ENCODE data around the gene GALNT6. TPM values are rescaled to one million over a fixed set of nuclear protein-coding genes. Genes with fewer than 3 reads are reported as not detected.
"Not testable (repeated sequence)": the region's sequence is repeated elsewhere in the genome, so short reads cannot be mapped to it uniquely, and the experiment has no call there.

Gene GALNT6
- total RNA-seq, 1 experiment from 2014 or later, result 0.10 TPM

DNA sequence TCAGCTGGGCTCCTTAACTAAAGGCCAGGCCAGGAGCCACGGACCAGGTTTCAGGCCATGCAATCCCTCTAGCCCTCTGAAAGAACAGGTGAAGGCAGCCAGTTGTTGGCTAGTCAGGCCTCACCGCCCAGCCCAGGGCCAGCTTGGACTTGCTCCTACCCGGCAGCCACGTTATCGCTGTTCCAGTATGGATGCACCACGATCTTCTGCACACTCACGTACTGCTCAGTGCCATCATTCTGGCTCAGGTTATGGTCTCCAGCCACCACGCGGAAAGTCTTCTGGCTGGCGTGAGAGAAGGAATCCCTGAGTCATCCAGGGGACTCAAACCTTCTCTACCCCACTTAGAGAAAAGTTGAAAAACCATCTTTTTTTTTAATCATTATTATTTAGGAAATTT is 48.8 kb downstream of the GALNT6 start:
- no peaks in the 10 kb centered on the region for H3K36me3 ChIP-seq
- no peak for DNase-seq
- no peaks in the 10 kb centered on the region; the same call in 1 of the 2 replicates for H3K4me1 ChIP-seq
- no peaks in the 10 kb centered on the region; the same call in 1 of the 2 replicates for H3K27me3 ChIP-seq
- no peaks in the 10 kb centered on the region for H3K9me3 ChIP-seq (replicated peaks)
- no peak overlapping the region for H3K4me3 ChIP-seq
- H3K27ac ChIP-seq, result no peak overlapping the region

DNA sequence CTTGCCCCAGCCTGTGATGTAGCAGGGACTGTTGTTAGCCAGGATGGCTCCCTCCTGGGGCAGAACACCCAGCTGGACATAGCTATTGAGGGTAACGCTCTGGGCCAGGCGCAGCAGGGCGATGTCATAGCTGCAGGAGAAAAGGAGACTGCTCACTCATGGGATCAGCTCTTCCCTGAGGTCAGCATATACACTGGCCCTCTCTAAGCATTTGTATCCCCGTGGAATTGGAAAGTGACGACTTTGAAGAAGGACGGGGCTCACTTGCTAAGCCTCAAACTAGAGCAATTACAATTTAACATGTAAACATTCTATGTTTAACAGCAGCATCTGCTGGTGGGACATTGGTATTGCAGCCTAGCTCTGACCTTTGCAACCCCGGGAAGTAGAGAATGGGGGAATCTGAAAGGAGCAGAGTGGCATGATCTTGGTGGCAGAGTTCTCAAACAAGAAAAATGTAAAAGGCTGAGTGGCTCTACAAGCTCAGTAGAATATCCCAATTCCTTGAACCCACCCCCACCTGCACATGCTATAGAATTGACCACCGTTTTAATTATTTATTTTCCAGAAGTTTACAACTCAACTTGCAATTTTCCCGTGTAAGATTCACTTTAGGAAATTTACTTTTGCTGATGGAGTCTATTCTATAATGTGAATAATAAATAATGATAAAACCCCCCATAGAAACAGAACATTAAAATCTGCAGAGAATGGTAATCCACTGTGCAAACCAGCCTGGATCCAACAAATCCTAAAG is 49.8 kb downstream of the GALNT6 start:
- Histone ChIP-seq H3K36me3 (no peaks in the 10 kb centered on the region), H3K27me3 (no peaks in the 10 kb centered on the region; the same call in 1 of the 2 replicates), H3K4me3 (no peak overlapping the region), H3K4me1 (no peaks in the 10 kb centered on the region; the same call in 1 of the 2 replicates), H3K27ac (no peak overlapping the region), H3K9me3 (replicated peaks) (no peaks in the 10 kb centered on the region)
- DNase-seq, result peak; percentile 68 to 86

DNA sequence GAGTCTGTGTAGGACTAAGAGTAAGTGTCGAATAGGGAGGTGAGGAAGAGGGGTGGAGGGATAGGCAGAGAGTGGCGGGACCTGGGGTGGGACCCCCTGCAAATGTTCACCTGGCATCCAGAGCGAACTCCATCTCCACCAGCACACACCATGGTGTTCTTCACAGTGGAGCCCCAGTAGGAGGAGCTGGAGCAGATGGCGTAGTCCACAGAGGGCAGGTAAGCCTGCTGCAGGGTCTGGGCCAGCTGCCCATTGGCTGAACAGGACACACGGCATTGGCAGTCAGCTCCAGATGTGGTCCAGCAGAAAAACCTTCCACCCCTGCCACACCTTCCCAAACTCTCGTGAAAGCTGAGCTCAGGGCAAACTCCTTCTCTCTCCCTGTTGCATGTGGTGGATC is 51.5 kb downstream of the GALNT6 start:
- peaks cover 2% of the 10 kb centered on the region; the same call in 1 of the 2 replicates for H3K27me3 ChIP-seq
- H3K4me3 ChIP-seq, result no peak overlapping the region
- H3K4me1 ChIP-seq, result no peaks in the 10 kb centered on the region; the same call in 1 of the 2 replicates
- H3K27ac ChIP-seq, result no peak overlapping the region
- no peaks in the 10 kb centered on the region for H3K9me3 ChIP-seq (replicated peaks)
- no peak for DNase-seq
- H3K36me3 ChIP-seq, result no peaks in the 10 kb centered on the region

DNA sequence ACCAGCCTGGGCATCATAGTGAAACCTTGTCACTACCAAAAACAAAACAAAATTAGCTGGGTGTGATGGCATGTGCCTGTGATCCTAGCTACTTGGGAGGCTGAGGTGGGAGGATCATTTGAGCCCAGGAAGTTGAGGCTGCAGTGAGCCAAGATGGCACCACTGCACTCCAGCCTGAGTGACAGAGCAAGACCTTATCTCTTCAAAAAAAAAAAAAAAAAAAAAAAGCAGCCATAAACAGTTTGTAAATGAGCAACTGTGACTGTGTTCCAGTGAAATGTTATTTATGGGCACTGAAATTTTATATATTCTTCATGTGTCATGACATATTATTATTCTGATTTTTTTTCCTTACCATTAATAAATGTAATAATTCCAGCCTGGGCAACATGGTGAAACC is 53.9 kb downstream of the GALNT6 start:
- not testable (repeated sequence) for H3K4me3 ChIP-seq; H3K27me3 ChIP-seq; H3K36me3 ChIP-seq; DNase-seq; H3K27ac ChIP-seq; H3K9me3 ChIP-seq (replicated peaks); H3K4me1 ChIP-seq

DNA sequence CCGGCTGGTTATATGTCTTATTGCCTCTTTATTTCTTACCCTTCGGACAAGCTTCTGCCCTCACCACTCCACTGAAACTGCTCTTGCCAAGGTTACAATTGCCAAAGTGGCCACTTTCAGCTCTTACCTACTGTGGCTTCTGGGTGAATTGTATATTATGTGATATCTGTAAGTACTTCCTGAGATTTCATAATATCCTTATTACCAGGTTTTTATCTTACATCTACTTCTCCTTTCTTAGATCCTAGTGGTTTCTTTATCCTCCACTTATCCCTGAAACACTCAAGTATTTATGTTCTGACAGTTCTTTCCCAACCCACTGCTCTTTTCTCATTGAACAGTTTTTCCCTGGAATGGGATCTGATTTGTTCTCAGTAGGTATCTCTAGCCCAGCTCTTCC is 55.3 kb downstream of the GALNT6 start:
- Histone ChIP-seq H3K4me1 (no peaks in the 10 kb centered on the region), H3K36me3 (no peaks in the 10 kb centered on the region), H3K27me3 (peaks cover 9% of the 10 kb centered on the region; the same call in 1 of the 2 replicates)

DNA sequence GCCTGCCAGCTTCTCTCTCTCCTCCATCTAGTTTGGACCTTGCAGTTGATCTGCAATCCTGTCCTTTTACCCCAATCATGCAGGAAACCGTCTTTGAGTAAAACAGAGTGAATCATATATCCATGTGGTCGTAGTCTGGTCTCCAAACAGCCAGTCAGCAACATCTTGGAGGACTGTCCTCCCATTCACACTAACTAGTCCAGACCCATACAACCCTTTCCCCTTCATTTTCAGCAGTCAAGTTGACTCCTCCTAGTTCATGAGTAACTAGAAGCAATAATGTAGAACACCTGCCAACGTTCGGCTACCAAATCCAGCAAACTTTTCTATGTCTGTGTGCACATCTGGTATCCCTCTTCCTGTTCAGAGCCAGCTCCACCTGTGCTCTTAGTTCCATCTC is 56.4 kb downstream of the GALNT6 start:
- Histone ChIP-seq H3K4me3 (no peak overlapping the region), H3K9me3 (replicated peaks) (no peaks in the 10 kb centered on the region), H3K36me3 (no peaks in the 10 kb centered on the region), H3K27me3 (peaks cover 9% of the 10 kb centered on the region; the same call in 1 of the 2 replicates), H3K4me1 (no peaks in the 10 kb centered on the region), H3K27ac (no peak overlapping the region)
- DNase-seq, result no peak

More for the DNA sequence above, 55.3 kb downstream of the GALNT6 start:
- Histone ChIP-seq H3K27ac (no peak overlapping the region), H3K4me3 (no peak overlapping the region), H3K9me3 (replicated peaks) (no peaks in the 10 kb centered on the region)
- DNase-seq, result no peak

DNA sequence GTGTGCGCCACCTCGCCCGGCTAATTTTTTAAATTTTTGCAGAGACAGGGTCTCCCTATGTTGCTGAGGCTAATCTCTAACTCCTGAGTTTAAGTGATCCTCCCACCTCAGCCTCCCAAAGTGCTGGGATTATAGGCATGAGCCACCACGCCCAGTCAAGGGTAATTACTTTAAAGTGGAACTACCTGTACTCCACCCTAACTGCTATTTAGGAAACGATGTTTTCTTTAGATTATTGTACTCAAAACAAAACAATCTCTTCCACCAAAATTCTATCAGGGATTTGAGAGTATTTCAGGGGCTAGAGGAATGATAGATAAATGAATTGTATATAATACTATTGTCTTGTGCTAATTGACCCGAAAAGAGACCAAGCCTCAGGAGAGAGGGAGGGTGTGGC is 57.7 kb downstream of the GALNT6 start:
- Histone ChIP-seq H3K9me3 (replicated peaks) (no peaks in the 10 kb centered on the region), H3K36me3 (no peaks in the 10 kb centered on the region), H3K27ac (no peak overlapping the region), H3K4me1 (no peaks in the 10 kb centered on the region), H3K4me3 (no peak overlapping the region), H3K27me3 (peaks cover 9% of the 10 kb centered on the region; the same call in 1 of the 2 replicates)
- DNase-seq, result no peak

DNA sequence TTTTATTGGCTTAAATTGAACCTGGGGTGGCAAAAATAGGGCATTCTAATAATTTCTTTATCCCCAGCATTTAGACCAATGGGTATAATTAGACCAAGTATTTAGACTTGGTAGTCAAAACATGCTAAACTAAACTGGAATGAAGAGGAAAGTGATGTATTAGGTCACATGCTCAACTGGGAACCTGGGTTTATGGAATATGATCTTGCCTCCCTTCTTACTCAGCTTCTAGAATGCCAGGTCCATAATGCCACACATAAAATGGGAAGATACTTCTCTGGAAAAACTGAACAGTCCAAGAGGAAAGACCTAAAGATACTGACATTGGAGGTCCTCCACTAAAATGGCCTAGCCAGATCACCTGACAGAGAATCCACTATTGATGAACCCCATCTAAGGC is 61.0 kb downstream of the GALNT6 start:
- peaks cover 9% of the 10 kb centered on the region; the same call in 1 of the 2 replicates for H3K27me3 ChIP-seq
- no peak overlapping the region for H3K4me3 ChIP-seq
- peaks cover 10% of the 10 kb centered on the region; the same call in 1 of the 2 replicates for H3K4me1 ChIP-seq
- DNase-seq, result no peak
- no peaks in the 10 kb centered on the region for H3K9me3 ChIP-seq (replicated peaks)
- no peak overlapping the region for H3K27ac ChIP-seq
- H3K36me3 ChIP-seq, result no peaks in the 10 kb centered on the region

DNA sequence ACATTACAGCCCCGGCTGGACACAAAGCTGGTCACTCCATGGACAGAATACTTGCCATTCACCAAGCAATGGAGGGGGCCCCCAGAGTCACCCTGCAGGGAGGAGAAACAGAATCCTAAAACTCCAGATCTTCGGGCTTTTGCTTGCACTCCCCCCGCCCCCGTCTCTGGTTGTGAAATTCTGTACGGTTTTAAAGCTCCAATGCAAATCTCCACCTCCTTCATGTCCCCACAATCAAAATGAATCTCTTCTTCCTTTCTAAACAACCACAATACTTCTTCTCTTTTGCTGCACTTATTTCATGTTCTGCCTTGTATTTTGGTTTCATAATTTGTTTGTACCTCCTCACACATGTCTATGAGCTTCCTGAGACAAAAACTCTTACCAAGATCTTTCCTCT is 61.5 kb downstream of the GALNT6 start:
- no peak for DNase-seq
- H3K27me3 ChIP-seq, result peaks cover 7% of the 10 kb centered on the region; the same call in 1 of the 2 replicates
- no peaks in the 10 kb centered on the region for H3K36me3 ChIP-seq

DNA sequence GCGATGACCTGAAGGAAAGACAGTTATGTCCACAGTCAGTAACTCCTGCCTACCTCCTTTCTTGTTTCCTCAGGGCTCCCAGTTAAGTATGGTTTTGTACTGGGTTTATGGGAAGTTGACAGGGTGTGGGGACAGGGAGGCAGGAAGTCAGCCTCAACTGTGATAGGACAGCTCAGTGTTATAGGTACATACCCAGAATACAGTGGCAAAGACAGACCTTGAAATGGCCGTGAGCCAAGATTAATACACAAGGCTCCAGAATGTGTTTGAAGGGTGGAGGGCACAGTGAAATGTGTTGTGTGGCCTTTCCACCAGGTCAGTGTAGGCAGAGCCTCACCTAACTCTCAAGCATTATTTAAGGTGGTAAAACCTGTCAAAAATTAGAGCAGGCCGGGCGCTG is 62.6 kb downstream of the GALNT6 start:
- H3K36me3 ChIP-seq, result no peaks in the 10 kb centered on the region
- H3K27me3 ChIP-seq, result no peaks in the 10 kb centered on the region
- peaks cover 10% of the 10 kb centered on the region; the same call in 1 of the 2 replicates for H3K4me1 ChIP-seq
- DNase-seq, result no peak
- no peak overlapping the region for H3K27ac ChIP-seq
- H3K9me3 ChIP-seq (replicated peaks), result no peaks in the 10 kb centered on the region
- H3K4me3 ChIP-seq, result no peak overlapping the region

More for the DNA sequence above, 61.5 kb downstream of the GALNT6 start:
- Histone ChIP-seq H3K27ac (no peak overlapping the region), H3K9me3 (replicated peaks) (no peaks in the 10 kb centered on the region), H3K4me1 (peaks cover 10% of the 10 kb centered on the region; the same call in 1 of the 2 replicates), H3K4me3 (no peak overlapping the region)

DNA sequence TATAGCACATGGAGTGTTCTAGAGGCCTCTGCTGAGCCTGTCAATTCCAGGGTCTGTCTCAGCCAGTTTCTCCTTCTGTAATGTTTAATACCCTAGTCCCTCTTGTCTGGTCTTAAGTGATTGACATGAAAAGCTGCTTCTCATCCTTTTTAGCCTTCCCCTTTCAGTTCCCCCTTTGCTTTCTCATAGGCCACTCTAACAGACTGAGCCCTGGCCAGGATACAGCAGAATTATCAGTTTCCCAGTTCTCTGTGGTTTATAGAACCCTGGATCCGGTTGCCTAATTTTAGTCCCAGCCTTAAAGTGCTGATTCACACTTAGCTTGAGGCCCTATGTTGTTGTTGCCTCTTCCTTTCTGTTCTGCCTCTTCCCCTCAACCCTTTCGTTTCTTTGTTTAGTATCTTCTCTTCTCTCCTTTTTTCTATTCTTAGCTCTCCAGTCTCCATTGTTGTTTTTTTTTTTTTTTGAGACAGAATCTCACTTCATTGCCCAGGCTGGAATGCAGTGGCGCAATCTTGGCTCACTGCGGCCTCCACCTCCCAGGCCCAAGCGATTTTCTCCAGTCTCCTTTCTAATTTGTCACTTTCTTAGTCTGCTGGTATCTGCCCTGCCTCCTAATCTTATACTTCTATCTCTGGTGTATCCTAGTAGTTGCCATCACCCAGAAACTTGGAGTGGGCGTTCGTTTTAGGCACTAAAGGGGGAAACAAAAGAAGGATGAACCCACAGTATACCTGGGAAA is 64.3 kb downstream of the GALNT6 start:
- DNase-seq, result peak; percentile 10 to 51
- Histone ChIP-seq H3K27ac (no peak overlapping the region), H3K4me1 (peaks cover 10% of the 10 kb centered on the region; the same call in 1 of the 2 replicates), H3K36me3 (no peaks in the 10 kb centered on the region), H3K4me3 (no peak overlapping the region), H3K27me3 (no peaks in the 10 kb centered on the region), H3K9me3 (replicated peaks) (no peaks in the 10 kb centered on the region)

DNA sequence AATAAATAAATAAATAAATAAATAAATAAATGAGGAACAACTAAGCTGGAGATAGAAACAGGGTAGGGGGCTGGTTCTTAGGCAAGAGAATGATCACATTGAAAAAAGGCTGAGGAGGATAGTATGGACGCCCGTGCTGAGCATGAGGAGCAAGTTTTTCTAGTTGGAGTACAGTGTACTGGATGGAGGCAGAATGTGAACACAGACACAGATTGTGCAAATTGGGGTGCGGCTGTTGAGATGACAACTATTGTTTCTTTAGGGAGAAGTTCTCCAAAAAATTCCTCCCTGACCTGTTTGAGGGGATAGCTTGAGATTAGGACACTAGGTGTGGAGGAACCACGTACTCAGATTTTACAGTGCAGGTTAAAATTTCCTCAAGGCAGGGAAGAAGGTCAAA is 66.3 kb downstream of the GALNT6 start:
- no peak for DNase-seq
- H3K27ac ChIP-seq, result no peak overlapping the region
- H3K4me1 ChIP-seq, result peaks cover 10% of the 10 kb centered on the region; the same call in 1 of the 2 replicates
- H3K4me3 ChIP-seq, result no peak overlapping the region
- H3K9me3 ChIP-seq (replicated peaks), result no peaks in the 10 kb centered on the region
- H3K36me3 ChIP-seq, result no peaks in the 10 kb centered on the region
- H3K27me3 ChIP-seq, result no peaks in the 10 kb centered on the region

DNA sequence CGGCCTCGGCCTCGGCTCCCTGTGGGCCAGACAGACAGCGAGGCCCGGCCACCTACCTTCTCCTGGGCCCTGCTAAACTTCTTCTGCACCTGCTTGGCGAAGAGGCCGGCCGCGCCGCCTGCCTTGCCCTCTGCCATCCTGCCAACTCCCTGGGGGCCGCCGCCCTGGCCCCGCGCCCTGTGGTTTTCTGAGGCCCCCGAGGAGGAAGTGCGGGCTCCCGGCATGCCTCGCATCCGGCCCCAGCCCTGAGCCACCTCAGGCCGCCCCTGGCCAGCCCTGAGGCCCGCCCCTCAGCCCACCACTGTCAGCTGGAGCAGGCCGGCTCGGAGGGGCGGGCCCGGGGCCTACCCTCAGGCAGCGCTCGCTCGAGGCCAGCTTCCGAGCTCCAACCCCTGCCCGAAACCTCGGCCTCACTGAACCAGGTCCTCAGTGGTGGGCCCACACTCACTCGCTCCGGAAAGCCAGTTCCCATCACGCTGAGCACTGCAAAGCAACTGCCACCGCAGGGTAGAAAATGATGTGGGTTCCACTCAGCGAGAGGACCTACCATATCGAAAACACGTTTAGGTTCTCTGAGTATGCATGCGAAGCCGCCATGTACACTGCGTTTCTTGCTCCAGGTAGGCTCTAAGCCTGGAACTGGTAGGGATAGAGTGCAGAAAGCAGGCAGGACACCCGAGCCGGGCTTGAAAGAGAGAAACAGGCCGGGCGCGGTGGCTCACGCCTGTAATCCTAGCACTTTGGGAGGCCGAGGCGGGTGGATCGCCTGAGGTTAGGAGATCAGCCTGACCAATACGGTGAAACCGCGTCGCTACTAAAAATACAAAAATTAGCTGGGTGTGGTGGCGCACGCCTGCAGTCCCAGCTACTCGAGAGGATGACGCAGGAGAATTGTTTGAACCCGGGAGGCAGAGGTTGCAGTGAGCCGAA is 67.0 kb downstream of the GALNT6 start, which contains the start of gene BIN2:
TSS of gene BIN2 (minus strand) at position 209 of the 930 bp plus-strand sequence. CDS start at position 137, 72 bp downstream.
- no peaks in the 10 kb centered on the region for H3K36me3 ChIP-seq
- no peak for DNase-seq
- H3K4me1 ChIP-seq, result peaks cover 10% of the 10 kb centered on the region; the same call in 1 of the 2 replicates
- no peaks in the 10 kb centered on the region for H3K27me3 ChIP-seq
- no peak within 1 kb of the TSS for H3K4me3 ChIP-seq
- no peaks in the 10 kb centered on the region for H3K9me3 ChIP-seq (replicated peaks)
- H3K27ac ChIP-seq, result no peak within 1 kb of the TSS

DNA sequence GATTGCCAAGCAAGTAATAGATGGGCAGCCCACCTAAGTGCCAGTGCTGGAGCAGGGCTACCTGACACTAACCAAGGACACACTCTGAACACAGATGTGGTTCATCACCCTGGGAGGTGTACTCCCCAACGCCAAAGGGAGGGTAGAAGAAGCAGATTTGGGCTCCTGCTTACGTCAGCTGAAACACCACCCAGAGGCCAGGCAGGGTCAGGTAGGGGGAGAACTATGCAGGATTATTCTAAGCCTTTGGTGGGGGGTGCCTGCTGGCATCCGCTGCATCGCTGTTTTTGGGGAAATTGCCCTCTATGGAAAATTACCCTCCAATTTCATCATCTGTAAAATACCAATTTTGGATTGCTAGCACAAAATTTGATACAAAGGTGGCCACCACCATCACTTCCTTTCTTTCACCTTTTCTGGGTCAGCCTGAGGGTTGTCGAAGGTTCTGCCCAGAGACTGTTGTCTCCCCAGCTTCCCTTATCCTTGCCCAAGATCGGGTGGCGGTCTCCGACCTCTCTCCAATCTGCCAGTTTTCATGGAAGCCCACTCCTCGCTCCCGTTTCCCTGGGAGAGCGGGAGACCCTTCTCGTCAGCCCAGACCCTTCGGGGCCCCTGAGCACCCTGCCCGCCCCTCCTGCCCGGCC is 67.8 kb downstream of the GALNT6 start:
- Histone ChIP-seq H3K27me3 (no peaks in the 10 kb centered on the region), H3K4me1 (peaks cover 10% of the 10 kb centered on the region; the same call in 1 of the 2 replicates), H3K27ac (no peak overlapping the region), H3K9me3 (replicated peaks) (no peaks in the 10 kb centered on the region), H3K36me3 (no peaks in the 10 kb centered on the region), H3K4me3 (no peak overlapping the region)
- no peak for DNase-seq

Measured in SJCRH30 (cell line).